Anterior cingulate cortex (tissue), 58 donors: ENCODE measurements around the gene DST.

ENCODE experiments used
- DNase-seq, 58 donors: peaks; one replicate each; lab custom pipeline; 2025; lab: John Stamatoyannopoulos, UW

Gene DST

GRCh38 chr6:56664029-56664428, 21.3 kb upstream of the DST start:
- DNase-seq = no peak

- no peak for DNase-seq
Observed at GRCh38 chr6:56663344-56663743, 20.7 kb upstream of the DST start.

- DNase-seq = peak in 3 of 58 donors; percentile 0 to 16 (median 7)
Observed at GRCh38 chr6:56661338-56661737, 18.6 kb upstream of the DST start.

GRCh38 chr6:56660381-56660730, 17.7 kb upstream of the DST start:
- no peak for DNase-seq

GRCh38 chr6:56659721-56660380, 17.2 kb upstream of the DST start:
- DNase-seq = peak in 10 of 58 donors; percentile 4 to 29 (median 20)

- DNase-seq = no peak
Observed at GRCh38 chr6:56658326-56658725, 15.6 kb upstream of the DST start.

GRCh38 chr6:56657354-56657753, 14.7 kb upstream of the DST start:
- DNase-seq = no peak

GRCh38 chr6:56656466-56656865, 13.8 kb upstream of the DST start:
- DNase-seq = no peak

- no peak for DNase-seq
Observed at GRCh38 chr6:56655996-56656395, 13.3 kb upstream of the DST start.

- no peak for DNase-seq
Observed at GRCh38 chr6:56655249-56655648, 12.6 kb upstream of the DST start.

- no peak for DNase-seq
Observed at GRCh38 chr6:56652994-56653393, 10.3 kb upstream of the DST start.

GRCh38 chr6:56652231-56652630, 9.5 kb upstream of the DST start:
- no peak for DNase-seq

- DNase-seq = no peak
Observed at GRCh38 chr6:56650191-56650590, 7.5 kb upstream of the DST start.

GRCh38 chr6:56649782-56650181, 7.1 kb upstream of the DST start:
- no peak for DNase-seq

GRCh38 chr6:56649053-56649769, 6.5 kb upstream of the DST start:
- no peak for DNase-seq

GRCh38 chr6:56647172-56647762, 4.6 kb upstream of the DST start:
- no peak for DNase-seq

- no peak for DNase-seq
Observed at GRCh38 chr6:56644366-56644765, 1.7 kb upstream of the DST start.

- DNase-seq = no peak
Observed at GRCh38 chr6:56643379-56644089, 845 bp upstream of the DST start.

- no peak for DNase-seq
Observed at GRCh38 chr6:56640374-56640773, 2.3 kb downstream of the DST start.

GRCh38 chr6:56638760-56639159, 3.9 kb downstream of the DST start:
- no peak for DNase-seq

- peak in 1 of 58 donors; percentile 44 for DNase-seq
Observed at GRCh38 chr6:56637640-56638039, 5.0 kb downstream of the DST start.
